Astrocyte (in vitro differentiated cells and primary cell): Measurements from ENCODE around the gene FBXL7. TPM values are rescaled to one million over a fixed set of nuclear protein-coding genes. Genes with fewer than 3 reads are reported as not detected.

Source experiments
- DNase-seq: peaks from one replicate; pipeline ENCODE4 v3.0.0-alpha.2; 2010; ENCODE audit warnings: low read depth
- FAIRE-seq: peaks from 2 replicates; lab custom pipeline; 2011; peaks lifted over from hg19 to GRCh38; lab: Jason Lieb, UNC
- H2AFZ ChIP-seq: 2 replicates; pipeline ENCODE4 v1.6.0; 2012; ENCODE audit warnings: low read depth, low read length, inconsistent platforms
- H3K27ac ChIP-seq: 2 replicates; pipeline ENCODE4 v1.5.1; 2011; ENCODE audit warnings: low read depth, low read length, inconsistent platforms
- H3K27me3 ChIP-seq: 2 replicates; pipeline ENCODE4 v1.6.0; 2011; ENCODE audit warnings: low read length, inconsistent platforms; ENCODE audit not compliant: insufficient read depth
- H3K36me3 ChIP-seq: 2 replicates; pipeline ENCODE4 v1.5.1; 2011; ENCODE audit warnings: low read length, inconsistent platforms; ENCODE audit not compliant: insufficient read depth
- H3K4me1 ChIP-seq: 2 replicates; pipeline ENCODE4 v1.5.1; 2011; ENCODE audit warnings: low read length, inconsistent platforms; ENCODE audit not compliant: insufficient read depth
- H3K4me2 ChIP-seq: 2 replicates; pipeline ENCODE4 v1.6.0; 2012; ENCODE audit warnings: low read length, inconsistent platforms
- H3K4me3 ChIP-seq: 2 replicates; pipeline ENCODE4 v1.5.1; 2011; ENCODE audit warnings: low read depth, mild to moderate bottlenecking, low read length, inconsistent platforms; ENCODE audit not compliant: insufficient read depth
- H3K79me2 ChIP-seq: 2 replicates; pipeline ENCODE4 v1.6.0; 2012; ENCODE audit warnings: mild to moderate bottlenecking, low read length, inconsistent platforms; ENCODE audit not compliant: insufficient read depth
- H3K9ac ChIP-seq: 2 replicates; pipeline ENCODE4 v1.6.0; 2012; ENCODE audit warnings: mild to moderate bottlenecking, low read length, inconsistent platforms
- H3K9me3 ChIP-seq: 2 replicates; pipeline ENCODE4 v1.5.1; 2012; ENCODE audit warnings: low read depth, mild to moderate bottlenecking, low read length, inconsistent platforms; ENCODE audit not compliant: insufficient read depth
- H4K20me1 ChIP-seq: 2 replicates; pipeline ENCODE4 v1.6.0; 2012; ENCODE audit warnings: low read length, inconsistent platforms; ENCODE audit not compliant: insufficient read depth
- H3K27ac Mint-ChIP-seq: one replicate; pipeline ENCODE4 v1.8.0; 2021; ENCODE audit warnings: mild to moderate bottlenecking, mixed read lengths; ENCODE audit not compliant: unreplicated experiment
- H3K27me3 Mint-ChIP-seq: one replicate; pipeline ENCODE4 v1.8.0; 2021; ENCODE audit warnings: low read depth, mixed read lengths; ENCODE audit not compliant: unreplicated experiment
- H3K36me3 Mint-ChIP-seq: one replicate; pipeline ENCODE4 v1.8.0; 2021; ENCODE audit warnings: low read depth, mixed read lengths; ENCODE audit not compliant: unreplicated experiment
- H3K4me1 Mint-ChIP-seq: one replicate; pipeline ENCODE4 v1.8.0; 2021; ENCODE audit warnings: low read depth, mixed read lengths; ENCODE audit not compliant: unreplicated experiment
- H3K4me3 Mint-ChIP-seq: one replicate; pipeline ENCODE4 v1.8.0; 2021; ENCODE audit warnings: mild to moderate bottlenecking, moderate library complexity, mixed read lengths; ENCODE audit not compliant: unreplicated experiment
- H3K9me3 Mint-ChIP-seq: one replicate; pipeline ENCODE4 v1.8.0; 2021; ENCODE audit warnings: mild to moderate bottlenecking, mixed read lengths; ENCODE audit not compliant: unreplicated experiment
- EZH2 ChIP-seq: IDR thresholded peaks from 2 replicates; pipeline ENCODE4 v1.6.1; 2012; ENCODE audit warnings: mild to moderate bottlenecking, low read length, inconsistent platforms; ENCODE audit not compliant: insufficient read depth
- total RNA-seq: library from RNA; stranded (reverse); gene quantifications from 2 replicates; pipeline ENCODE4 v1.2.1, GENCODE V29; 2021
- TF ChIP-seq, protein P1 (sequence below): IDR thresholded peaks from 2 replicates; pipeline ENCODE4 v1.5.1; 2011; ENCODE audit warnings: low read depth, mild to moderate bottlenecking, inconsistent platforms, low read length, moderate library complexity; ENCODE audit not compliant: insufficient read depth

FBXL7 gene
- total RNA-seq, 1 donor from 2014 or later = 21.0 TPM

DNA sequence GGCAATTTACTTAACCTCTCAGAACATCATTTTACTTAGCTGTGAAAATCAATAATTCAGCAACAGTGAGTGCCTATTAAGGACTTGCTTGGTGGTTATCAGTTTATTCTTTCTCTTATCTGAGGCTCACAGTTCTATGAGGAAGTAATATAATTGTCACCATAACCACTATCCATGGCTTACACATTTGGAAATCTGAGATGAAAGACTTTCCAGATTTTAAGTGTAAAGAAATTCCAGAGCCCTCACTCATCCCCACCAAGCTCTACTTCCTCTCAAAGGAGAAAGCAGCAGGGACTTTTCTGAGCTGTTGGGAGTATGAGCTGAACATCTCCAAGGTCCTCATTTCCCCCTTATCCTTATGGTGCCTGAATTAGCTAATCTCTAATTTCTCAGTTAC, 321.5 kb downstream of the FBXL7 start:
- Mint-ChIP-seq H3K36me3 (no peaks in the 10 kb centered on the region), H3K4me3 (no peak overlapping the region), H3K27me3 (no peaks in the 10 kb centered on the region), H3K4me1 (peaks cover 9% of the 10 kb centered on the region), H3K27ac (no peak overlapping the region), H3K9me3 (peaks cover 12% of the 10 kb centered on the region)
- Histone ChIP-seq H3K27me3 (no peaks in the 10 kb centered on the region), H3K9me3 (no peaks in the 10 kb centered on the region), H3K4me3 (no peak overlapping the region), H3K79me2 (peaks cover 3% of the 10 kb centered on the region), H3K9ac (no peak overlapping the region), H3K4me1 (peaks cover 13% of the 10 kb centered on the region), H4K20me1 (peaks cover 29% of the 10 kb centered on the region), H3K27ac (no peak overlapping the region), H3K36me3 (no peaks in the 10 kb centered on the region), H2AFZ (no peak overlapping the region), H3K4me2 (peak overlapping the region; percentile 52)
- DNase-seq (peak; percentile 64), FAIRE-seq (peak; percentile 43)
- TF ChIP-seq EZH2 = no peak
- TF ChIP-seq, protein P1, sequence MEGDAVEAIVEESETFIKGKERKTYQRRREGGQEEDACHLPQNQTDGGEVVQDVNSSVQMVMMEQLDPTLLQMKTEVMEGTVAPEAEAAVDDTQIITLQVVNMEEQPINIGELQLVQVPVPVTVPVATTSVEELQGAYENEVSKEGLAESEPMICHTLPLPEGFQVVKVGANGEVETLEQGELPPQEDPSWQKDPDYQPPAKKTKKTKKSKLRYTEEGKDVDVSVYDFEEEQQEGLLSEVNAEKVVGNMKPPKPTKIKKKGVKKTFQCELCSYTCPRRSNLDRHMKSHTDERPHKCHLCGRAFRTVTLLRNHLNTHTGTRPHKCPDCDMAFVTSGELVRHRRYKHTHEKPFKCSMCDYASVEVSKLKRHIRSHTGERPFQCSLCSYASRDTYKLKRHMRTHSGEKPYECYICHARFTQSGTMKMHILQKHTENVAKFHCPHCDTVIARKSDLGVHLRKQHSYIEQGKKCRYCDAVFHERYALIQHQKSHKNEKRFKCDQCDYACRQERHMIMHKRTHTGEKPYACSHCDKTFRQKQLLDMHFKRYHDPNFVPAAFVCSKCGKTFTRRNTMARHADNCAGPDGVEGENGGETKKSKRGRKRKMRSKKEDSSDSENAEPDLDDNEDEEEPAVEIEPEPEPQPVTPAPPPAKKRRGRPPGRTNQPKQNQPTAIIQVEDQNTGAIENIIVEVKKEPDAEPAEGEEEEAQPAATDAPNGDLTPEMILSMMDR = no peak

DNA sequence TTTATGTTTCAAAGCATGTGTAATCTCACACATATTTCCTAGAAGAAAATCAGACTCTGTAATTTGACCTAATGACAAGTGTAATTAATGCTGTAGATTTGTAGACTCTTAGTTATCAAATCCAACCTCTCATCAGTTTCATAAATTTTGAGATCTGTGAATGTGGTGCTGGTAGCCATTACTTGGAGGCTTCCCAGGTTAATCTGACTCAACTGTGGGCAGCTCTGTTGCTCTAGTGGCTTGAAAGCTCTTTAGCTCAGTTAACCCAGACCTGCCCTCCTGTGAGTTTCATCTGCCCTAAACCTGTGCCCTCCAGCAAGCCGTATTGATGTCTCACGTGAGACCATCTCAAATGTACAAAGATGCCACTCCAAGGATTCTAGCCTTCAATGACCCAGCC, 323.4 kb downstream of the FBXL7 start:
- FAIRE-seq = peak; percentile 5
- Mint-ChIP-seq H3K4me3 (no peak overlapping the region), H3K27ac (no peak overlapping the region)

GRCh38 chr5:15827741-15828140, 327.8 kb downstream of the FBXL7 start:
- Histone ChIP-seq H3K27ac (no peak overlapping the region), H3K79me2 (peaks cover 5% of the 10 kb centered on the region), H3K4me1 (peaks cover 4% of the 10 kb centered on the region), H3K9me3 (no peaks in the 10 kb centered on the region), H2AFZ (no peak overlapping the region), H3K27me3 (no peaks in the 10 kb centered on the region), H3K36me3 (no peaks in the 10 kb centered on the region), H3K9ac (no peak overlapping the region), H3K4me2 (no peak overlapping the region), H4K20me1 (peaks cover 21% of the 10 kb centered on the region), H3K4me3 (no peak overlapping the region)
- no peaks in the 10 kb centered on the region for H3K4me1 Mint-ChIP-seq
- no peak for DNase-seq
- no peak overlapping the region for H3K4me3 Mint-ChIP-seq
- no peak for TF ChIP-seq EZH2
- no peak for FAIRE-seq
- no peaks in the 10 kb centered on the region for H3K36me3 Mint-ChIP-seq
- no peaks in the 10 kb centered on the region for H3K9me3 Mint-ChIP-seq
- H3K27me3 Mint-ChIP-seq = no peaks in the 10 kb centered on the region
- H3K27ac Mint-ChIP-seq = no peak overlapping the region

More for the DNA sequence above, 323.4 kb downstream of the FBXL7 start:
- no peak overlapping the region for H3K4me2 ChIP-seq
- H3K9me3 Mint-ChIP-seq = peaks cover 4% of the 10 kb centered on the region
- DNase-seq = peak; percentile 47
- H3K27me3 Mint-ChIP-seq = no peaks in the 10 kb centered on the region
- H3K36me3 ChIP-seq = no peaks in the 10 kb centered on the region
- peaks cover 9% of the 10 kb centered on the region for H3K4me1 Mint-ChIP-seq
- no peaks in the 10 kb centered on the region for H3K79me2 ChIP-seq
- H3K4me1 ChIP-seq = peaks cover 13% of the 10 kb centered on the region
- H2AFZ ChIP-seq = no peak overlapping the region
- no peaks in the 10 kb centered on the region for H3K27me3 ChIP-seq
- H3K36me3 Mint-ChIP-seq = no peaks in the 10 kb centered on the region
- H4K20me1 ChIP-seq = peaks cover 30% of the 10 kb centered on the region
- H3K4me3 ChIP-seq = no peak overlapping the region
- no peaks in the 10 kb centered on the region for H3K9me3 ChIP-seq
- no peak for TF ChIP-seq EZH2
- H3K27ac ChIP-seq = no peak overlapping the region
- no peak overlapping the region for H3K9ac ChIP-seq
